HepG2 (cell line): Measurements from ENCODE around the gene ENO1.

Experiments
- CEBPB ChIP-seq: IDR thresholded peaks from 2 replicates; pipeline ENCODE4 v1.6.1; 2011; ENCODE audit warnings: low read depth, low read length, improper control_type of control experiment, borderline replicate concordance
- CTCF ChIP-seq: sonication (generic); formaldehyde crosslinking; IDR thresholded peaks from 2 replicates; pipeline ENCODE4 v1.5.0; 2020; ENCODE audit warnings: mild to moderate bottlenecking, missing genetic modification reagents, moderate library complexity
- HNRNPL ChIP-seq: fragments of 200-400 bp; formaldehyde crosslinking; IDR thresholded peaks from 2 replicates; pipeline ENCODE4 v1.6.1; 2017; ENCODE audit warnings: mild to moderate bottlenecking, low read depth, low read length
- NFIC ChIP-seq: IDR thresholded peaks from 2 replicates; pipeline ENCODE4 v1.6.1; 2012; ENCODE audit warnings: mild to moderate bottlenecking, low read length, inconsistent platforms
- PHF8 ChIP-seq: sonication (generic); formaldehyde crosslinking; IDR thresholded peaks from 2 replicates; pipeline ENCODE4 v1.5.0; 2020; ENCODE audit warnings: missing genetic modification reagents
- RXRA ChIP-seq: sonication (generic); formaldehyde crosslinking; IDR thresholded peaks from 2 replicates; pipeline ENCODE4 v1.5.1; 2020; ENCODE audit warnings: missing genetic modification reagents
- SAP130 ChIP-seq: IDR thresholded peaks from 2 replicates; pipeline ENCODE4 v1.6.1; 2016; ENCODE audit warnings: low read depth
- SIN3A ChIP-seq: IDR thresholded peaks from 2 replicates; pipeline ENCODE4 v1.6.1; 2011; ENCODE audit warnings: low read depth, mild to moderate bottlenecking, control low read depth, low read length, borderline replicate concordance

GRCh38 chr1:8845104-8846097 is 33.1 kb downstream of the ENO1 start:
- TF ChIP-seq SAP130 (no peak), NFIC (no peak), PHF8 (CRISPR knock-in tag) (no peak), CEBPB (no peak), SIN3A (no peak), CTCF (no peak), RXRA (CRISPR knock-in tag) (no peak), HNRNPL (no peak)
